Skeletal muscle tissue (tissue), 5 donors: ENCODE results near the gene PKN2. TPM values are rescaled to one million over a fixed set of nuclear protein-coding genes. Genes with fewer than 3 reads are reported as not detected.

Experiments used
- H3K27ac ChIP-seq: one replicate; pipeline ENCODE4 v1.7.0; 2013; ENCODE audit warnings: mild to moderate bottlenecking, low read depth, low read length, inconsistent platforms
- H3K27me3 ChIP-seq, 3 donors: one replicate each; pipeline ENCODE4 v1.7.0; 2013; ENCODE audit warnings: low read length in 3 of 3; ENCODE audit not compliant: control insufficient read depth in 3 of 3, insufficient read depth in 3 of 3
- H3K36me3 ChIP-seq, 3 donors: one replicate each; pipeline ENCODE4 v1.7.0; 2013; ENCODE audit warnings: low read length in 3 of 3; ENCODE audit not compliant: control insufficient read depth in 3 of 3, insufficient read depth in 3 of 3
- H3K4me1 ChIP-seq, 3 donors: one replicate each; pipeline ENCODE4 v1.7.0; 2013; ENCODE audit warnings: low read length in 3 of 3, mild to moderate bottlenecking in 3 of 3; ENCODE audit not compliant: control insufficient read depth in 3 of 3, insufficient read depth in 3 of 3
- H3K4me3 ChIP-seq, 3 donors: one replicate each; pipeline ENCODE4 v1.7.0; 2013; ENCODE audit warnings: low read length in 3 of 3
- H3K9ac ChIP-seq, 3 donors: one replicate each; pipeline ENCODE4 v1.7.0; 2013; ENCODE audit warnings: low read length in 3 of 3, mild to moderate bottlenecking in 3 of 3, moderate library complexity in 2 of 3, low read depth in 1 of 3
- H3K9me3 ChIP-seq, 3 donors: one replicate each; pipeline ENCODE4 v1.7.0; 2013; ENCODE audit warnings: low read length in 3 of 3; ENCODE audit not compliant: control insufficient read depth in 3 of 3
- small RNA-seq: library from RNA; depleted of rRNA; stranded (forward); fragments of <200 nt; gene quantifications from one replicate; pipeline ENCODE3, GENCODE V24; 2014
- total RNA-seq: library from RNA; depleted of rRNA; stranded (reverse); fragments of >200 nt; gene quantifications from one replicate; pipeline ENCODE4 v1.2.3, GENCODE V29; 2014
- donor health status: Osteomylitis.

Gene PKN2
- total RNA-seq, 1 donor from 2014 or later = 57.9 TPM

DNA sequence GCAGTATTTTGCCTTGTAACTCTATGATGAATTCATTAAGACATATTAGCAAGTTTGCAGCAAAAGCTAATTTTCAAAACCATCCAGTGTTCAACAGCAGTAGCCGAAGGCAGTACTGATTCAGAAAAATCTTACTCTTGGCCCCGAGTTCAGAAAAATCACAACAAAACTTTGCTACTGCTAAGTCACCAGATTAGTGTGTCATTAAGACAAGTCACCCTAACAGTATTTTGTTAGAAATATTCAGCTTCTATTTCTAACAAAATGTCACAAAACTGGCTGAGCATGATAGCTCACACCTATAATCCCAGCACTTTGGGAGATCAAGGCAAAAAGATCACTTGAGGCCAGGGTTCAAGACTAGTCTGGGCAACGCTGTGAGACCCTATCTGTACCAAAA is 199.1 kb downstream of the PKN2 start:
- peaks cover 0 to 5% (median 2%) of the 10 kb centered on the region in 3 donors for H3K4me1 ChIP-seq
- H3K36me3 ChIP-seq = peaks cover 8 to 37% (median 24%) of the 10 kb centered on the region in 3 donors

More for the DNA sequence above, 199.1 kb downstream of the PKN2 start:
- no peak overlapping the region for H3K9ac ChIP-seq
- H3K27me3 ChIP-seq = no peaks in the 10 kb centered on the region
- no peak overlapping the region for H3K27ac ChIP-seq
- H3K4me3 ChIP-seq = no peak overlapping the region
- no peaks in the 10 kb centered on the region for H3K9me3 ChIP-seq

Small RNA genes within 50 kb of the gene (small RNA-seq; reads per million reads assigned to genes)
- gene RNU6-125P = not detected

Other genes with a start within 250 kb of the PKN2 start
- 52.7 TPM for gene GTF2B, start 207.3 kb downstream of the PKN2 start, total RNA-seq